ENCODE results near the gene SAFB. TPM values are rescaled to one million over a fixed set of nuclear protein-coding genes. Genes with fewer than 3 reads are reported as not detected.

The SAFB gene
- total and polyA plus RNA-seq, 2 of the 13 experiments (the other 11 are each of a cell fraction or from before 2014, with no cell fraction given), result 21.0 to 28.4 TPM

DNA sequence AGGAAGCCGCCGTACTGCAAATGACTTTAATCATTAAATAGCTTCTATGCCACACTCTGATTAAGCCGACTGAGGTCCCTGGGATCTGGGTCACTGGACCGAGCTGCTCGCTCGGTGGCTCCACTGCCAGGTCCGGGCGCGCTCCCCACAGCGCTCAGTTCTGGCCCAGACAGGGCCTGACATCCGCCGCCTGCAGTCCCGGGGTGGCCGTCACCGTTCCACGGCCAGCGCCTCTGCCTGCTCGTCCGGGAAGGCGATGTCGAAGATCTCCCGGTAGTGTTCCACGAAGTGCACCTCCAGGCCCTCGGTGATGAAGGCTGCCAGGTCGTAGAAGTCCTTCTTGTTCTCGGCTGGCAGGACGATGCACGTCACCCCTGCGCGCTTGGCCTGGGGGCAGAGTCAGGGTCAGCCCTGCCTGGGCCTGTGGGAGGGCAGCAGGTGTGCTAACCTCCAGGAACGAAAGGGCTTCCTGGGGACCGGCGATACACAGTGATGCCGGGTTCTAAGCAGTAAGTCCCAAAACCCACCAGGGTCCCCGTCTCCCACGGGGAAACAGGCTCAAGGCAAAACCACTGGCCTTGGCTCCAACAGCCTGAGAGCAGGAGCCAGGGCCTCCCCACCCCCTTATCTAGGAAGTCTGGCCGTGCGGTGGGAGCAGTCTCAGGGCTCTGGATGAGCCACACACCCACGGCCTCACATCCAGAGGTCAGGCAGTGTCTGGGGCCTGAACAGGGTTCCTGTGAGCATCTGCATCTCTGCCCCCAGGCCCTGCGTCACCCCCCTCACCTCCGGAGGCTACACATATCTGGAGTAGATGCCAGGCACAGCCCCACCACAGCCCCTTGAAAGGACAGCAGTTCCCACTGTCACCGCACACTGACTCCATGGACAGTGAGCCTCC is 69.2 kb downstream of the SAFB start (continued):
- TF ChIP-seq PAF1 (CRISPR knock-in tag; IDR thresholded peaks at IDR 0.05), result peak; percentile 74; the same call in 1 of the 2 replicates
- TF ChIP-seq AKAP8 (CRISPR knock-in tag; IDR thresholded peaks at IDR 0.05), result peak; percentile 4; the same call in 1 of the 2 replicates
- TF ChIP-seq, protein P1, sequence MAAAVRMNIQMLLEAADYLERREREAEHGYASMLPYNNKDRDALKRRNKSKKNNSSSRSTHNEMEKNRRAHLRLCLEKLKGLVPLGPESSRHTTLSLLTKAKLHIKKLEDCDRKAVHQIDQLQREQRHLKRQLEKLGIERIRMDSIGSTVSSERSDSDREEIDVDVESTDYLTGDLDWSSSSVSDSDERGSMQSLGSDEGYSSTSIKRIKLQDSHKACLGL (CRISPR knock-in tag; IDR thresholded peaks at IDR 0.05), result 0 out of 2 replicates have a peak, but pooled peaks have one; percentile 43
- peak; percentile 78 for TF ChIP-seq RBM39 (IDR thresholded peaks at IDR 0.05; ENCODE audit: low read depth, low read length, poor library complexity, severe bottlenecking)
- TF ChIP-seq, protein P2, sequence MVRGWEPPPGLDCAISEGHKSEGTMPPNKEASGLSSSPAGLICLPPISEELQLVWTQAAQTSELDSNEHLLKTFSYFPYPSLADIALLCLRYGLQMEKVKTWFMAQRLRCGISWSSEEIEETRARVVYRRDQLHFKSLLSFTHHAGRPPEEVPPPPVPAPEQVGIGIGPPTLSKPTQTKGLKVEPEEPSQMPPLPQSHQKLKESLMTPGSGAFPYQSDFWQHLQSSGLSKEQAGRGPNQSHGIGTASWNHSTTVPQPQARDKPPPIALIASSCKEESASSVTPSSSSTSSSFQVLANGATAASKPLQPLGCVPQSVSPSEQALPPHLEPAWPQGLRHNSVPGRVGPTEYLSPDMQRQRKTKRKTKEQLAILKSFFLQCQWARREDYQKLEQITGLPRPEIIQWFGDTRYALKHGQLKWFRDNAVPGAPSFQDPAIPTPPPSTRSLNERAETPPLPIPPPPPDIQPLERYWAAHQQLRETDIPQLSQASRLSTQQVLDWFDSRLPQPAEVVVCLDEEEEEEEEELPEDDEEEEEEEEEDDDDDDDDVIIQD (CRISPR knock-in tag; IDR thresholded peaks at IDR 0.05; ENCODE audit: low read depth), result no peak
- TF ChIP-seq ZSCAN25 (CRISPR knock-in tag; IDR thresholded peaks at IDR 0.05), result peak; percentile 64; the same call in 1 of the 2 replicates
- TF ChIP-seq ZFY (CRISPR knock-in tag; IDR thresholded peaks at IDR 0.05), result 0 out of 2 replicates have a peak, but pooled peaks have one; percentile 18
- no peak for TF ChIP-seq FOXJ3 (CRISPR knock-in tag; IDR thresholded peaks at IDR 0.05; ENCODE audit: borderline replicate concordance)
- TF ChIP-seq ZNF543 (CRISPR knock-in tag; IDR thresholded peaks at IDR 0.05), result no peak
- TF ChIP-seq ZNF841 (CRISPR knock-in tag; IDR thresholded peaks at IDR 0.05; ENCODE audit: borderline replicate concordance), result no peak
- TF ChIP-seq RBFOX2 (IDR thresholded peaks at IDR 0.05; ENCODE audit: low read depth, low read length), result peak; percentile 93
- TF ChIP-seq, protein P3, sequence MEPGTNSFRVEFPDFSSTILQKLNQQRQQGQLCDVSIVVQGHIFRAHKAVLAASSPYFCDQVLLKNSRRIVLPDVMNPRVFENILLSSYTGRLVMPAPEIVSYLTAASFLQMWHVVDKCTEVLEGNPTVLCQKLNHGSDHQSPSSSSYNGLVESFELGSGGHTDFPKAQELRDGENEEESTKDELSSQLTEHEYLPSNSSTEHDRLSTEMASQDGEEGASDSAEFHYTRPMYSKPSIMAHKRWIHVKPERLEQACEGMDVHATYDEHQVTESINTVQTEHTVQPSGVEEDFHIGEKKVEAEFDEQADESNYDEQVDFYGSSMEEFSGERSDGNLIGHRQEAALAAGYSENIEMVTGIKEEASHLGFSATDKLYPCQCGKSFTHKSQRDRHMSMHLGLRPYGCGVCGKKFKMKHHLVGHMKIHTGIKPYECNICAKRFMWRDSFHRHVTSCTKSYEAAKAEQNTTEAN (CRISPR knock-in tag; conservative IDR thresholded peaks at IDR 0.05), result no peak
- TF ChIP-seq ZNF382 (CRISPR knock-in tag; IDR thresholded peaks at IDR 0.05; ENCODE audit: borderline replicate concordance), result no peak
- TF ChIP-seq HMG20A (CRISPR knock-in tag; IDR thresholded peaks at IDR 0.05; ENCODE audit: borderline replicate concordance), result no peak
- no peak for TF ChIP-seq TP53 (CRISPR knock-in tag; conservative IDR thresholded peaks at IDR 0.05)
- peak; percentile 42 for TF ChIP-seq RBM22 (optimal IDR thresholded peaks at IDR 0.05; ENCODE audit: low read length)
- TF ChIP-seq RXRA (CRISPR knock-in tag; IDR thresholded peaks at IDR 0.05), result peak; percentile 14; the same call in 1 of the 2 replicates
- peak; percentile 33; the same call in 1 of the 2 replicates for TF ChIP-seq TAF1 (CRISPR knock-in tag; IDR thresholded peaks at IDR 0.05)
- no peak for TF ChIP-seq NR2F2 (IDR thresholded peaks at IDR 0.05; ENCODE audit: borderline replicate concordance, low read depth)
- TF ChIP-seq POLR2A (IDR thresholded peaks at IDR 0.05; ENCODE audit: insufficient read depth in 1 of 2, low read depth in 2 of 2, low read length in 2 of 2), result peak; percentile 43 to 58; a peak in 3 of 4 replicates
- TF ChIP-seq, protein P4, sequence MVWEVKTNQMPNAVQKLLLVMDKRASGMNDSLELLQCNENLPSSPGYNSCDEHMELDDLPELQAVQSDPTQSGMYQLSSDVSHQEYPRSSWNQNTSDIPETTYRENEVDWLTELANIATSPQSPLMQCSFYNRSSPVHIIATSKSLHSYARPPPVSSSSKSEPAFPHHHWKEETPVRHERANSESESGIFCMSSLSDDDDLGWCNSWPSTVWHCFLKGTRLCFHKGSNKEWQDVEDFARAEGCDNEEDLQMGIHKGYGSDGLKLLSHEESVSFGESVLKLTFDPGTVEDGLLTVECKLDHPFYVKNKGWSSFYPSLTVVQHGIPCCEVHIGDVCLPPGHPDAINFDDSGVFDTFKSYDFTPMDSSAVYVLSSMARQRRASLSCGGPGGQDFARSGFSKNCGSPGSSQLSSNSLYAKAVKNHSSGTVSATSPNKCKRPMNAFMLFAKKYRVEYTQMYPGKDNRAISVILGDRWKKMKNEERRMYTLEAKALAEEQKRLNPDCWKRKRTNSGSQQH (CRISPR knock-in tag; IDR thresholded peaks at IDR 0.05; ENCODE audit: low read depth), result 0 out of 2 replicates have a peak, but pooled peaks have one; percentile 61
- no peak for TF ChIP-seq TSC22D2 (CRISPR knock-in tag; IDR thresholded peaks at IDR 0.05; ENCODE audit: borderline replicate concordance)
- 0 out of 2 replicates have a peak, but pooled peaks have one; percentile 4 for TF ChIP-seq FOSL2 (CRISPR knock-in tag; IDR thresholded peaks at IDR 0.05)
- no peak for TF ChIP-seq NR2F6 (IDR thresholded peaks at IDR 0.05)
- TF ChIP-seq NR2F6 (CRISPR knock-in tag; IDR thresholded peaks at IDR 0.05), result no peak
